Lung (tissue), 12 donors: Measurements from ENCODE around the gene ERC2. TPM values are rescaled to one million over a fixed set of nuclear protein-coding genes. Genes with fewer than 3 reads are reported as not detected.

Source experiments
- ATAC-seq: fragments of 200-7000 bp; cut with Tn5 transposase; one replicate; pipeline ENCODE4 v1.9.1; 2020; ENCODE audit warnings: moderate number of reproducible peaks; ENCODE audit not compliant: insufficient read depth, low FRiP score
- DNase-seq, 3 donors: peaks; one replicate each; pipeline ENCODE4 v3.0.0-alpha.2; 2013 to 2017
- H3K27ac ChIP-seq, 2 donors: one replicate each; pipeline ENCODE4 v1.5.1; 2013; ENCODE audit warnings: mild to moderate bottlenecking in 2 of 2, moderate library complexity in 2 of 2, control low read depth in 1 of 2, inconsistent platforms in 1 of 2, low read depth in 1 of 2, low read length in 1 of 2
- H3K27me3 ChIP-seq, 3 donors: one replicate each; pipeline ENCODE4 v1.5.1; 2013; ENCODE audit warnings: low read length in 2 of 3; ENCODE audit not compliant: control insufficient read depth in 3 of 3, insufficient read depth in 3 of 3
- H3K36me3 ChIP-seq, 4 donors: one replicate each; pipeline ENCODE4 v1.5.1; 2013; ENCODE audit warnings: low read length in 4 of 4, mild to moderate bottlenecking in 1 of 4, moderate library complexity in 1 of 4; ENCODE audit not compliant: control insufficient read depth in 4 of 4, insufficient read depth in 4 of 4
- H3K4me1 ChIP-seq, 5 donors: one replicate each; pipeline ENCODE4 v1.5.1; 2013; ENCODE audit warnings: low read length in 5 of 5, mild to moderate bottlenecking in 2 of 5, moderate library complexity in 1 of 5; ENCODE audit not compliant: control insufficient read depth in 5 of 5, insufficient read depth in 5 of 5
- H3K4me3 ChIP-seq: one replicate; pipeline ENCODE4 v1.5.1; 2013; ENCODE audit warnings: mild to moderate bottlenecking, control low read depth, moderate library complexity
- H3K9ac ChIP-seq, 2 donors: one replicate each; pipeline ENCODE4 v1.5.1; 2013; ENCODE audit warnings: low read length in 2 of 2, control low read depth in 1 of 2; ENCODE audit not compliant: insufficient read depth in 1 of 2
- H3K9me3 ChIP-seq, 4 donors: one replicate each; pipeline ENCODE4 v1.5.1; 2013; ENCODE audit warnings: low read length in 3 of 4, mild to moderate bottlenecking in 1 of 4, moderate library complexity in 1 of 4; ENCODE audit not compliant: control insufficient read depth in 4 of 4, insufficient read depth in 3 of 4
- WGBS, 2 donors: extraction: QIAGEN DNeasy Blood & Tissue Kit; methylation state at CpG; one replicate each; pipeline ENCODE4 v1.1.7; 2013; 5-methylcytosine and 5-hydroxymethylcytosine counted together
- polyA plus RNA-seq, 2 donors: library from polyadenylated mRNA; stranded (reverse); fragments of 200-250 nt; gene quantifications; one replicate each; pipeline ENCODE4 v1.2.1, GENCODE V29; 2013
- total RNA-seq, 2 donors: library from RNA; depleted of rRNA in 1 of 2; stranded (reverse); fragments of >200 nt in 1 of 2; gene quantifications; one replicate each; pipeline ENCODE4 v1.2.1, GENCODE V29; 2014 to 2021
- TF ChIP-seq, protein P1 (sequence below): IDR thresholded peaks from 2 replicates; pipeline ENCODE4 v1.5.1; 2012; ENCODE audit warnings: mild to moderate bottlenecking; ENCODE audit errors: control extremely low read depth, extremely low read depth
- donor health status: control.
- donor health status: control.
- donor health status: Bipolar disorder and iron deficiency.
- donor health status: healthy.
- donor health status: DM: yes; HTN: yes; CAD: no.

Gene ERC2
- total and polyA plus RNA-seq, 4 donors: 0.20 to 3.5 (median 0.97) TPM

DNA sequence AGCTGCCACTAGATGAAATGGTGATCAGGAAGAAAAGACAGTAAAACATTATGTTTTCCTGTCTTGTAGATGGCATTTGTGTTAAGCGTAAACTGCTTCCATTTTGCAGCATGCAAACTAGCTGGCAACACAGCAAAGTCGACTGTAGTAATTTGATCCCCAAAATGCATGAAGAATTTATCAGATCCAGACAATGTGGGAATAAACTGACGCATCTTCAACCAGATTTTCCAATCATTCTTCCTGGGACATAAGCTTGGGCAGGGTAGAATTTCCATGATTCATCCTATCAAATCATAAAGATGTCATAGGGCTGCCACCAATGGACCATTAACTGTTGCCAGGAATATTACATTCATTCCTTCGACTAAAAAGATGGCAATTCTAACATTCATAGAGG, 260.3 kb downstream of the ERC2 start:
- WGBS, 2 donors: 86% methylated on average over 4 of the region's 4 CpGs
- Histone ChIP-seq H3K9me3 (peaks cover 0 to 3% (median under 1%) of the 10 kb centered on the region in 4 donors), H3K9ac (no peak overlapping the region), H3K4me1 (no peaks in the 10 kb centered on the region), H3K4me3 (no peak overlapping the region), H3K27me3 (no peaks in the 10 kb centered on the region), H3K36me3 (no peaks in the 10 kb centered on the region), H3K27ac (no peak overlapping the region)
- TF ChIP-seq, protein P1, sequence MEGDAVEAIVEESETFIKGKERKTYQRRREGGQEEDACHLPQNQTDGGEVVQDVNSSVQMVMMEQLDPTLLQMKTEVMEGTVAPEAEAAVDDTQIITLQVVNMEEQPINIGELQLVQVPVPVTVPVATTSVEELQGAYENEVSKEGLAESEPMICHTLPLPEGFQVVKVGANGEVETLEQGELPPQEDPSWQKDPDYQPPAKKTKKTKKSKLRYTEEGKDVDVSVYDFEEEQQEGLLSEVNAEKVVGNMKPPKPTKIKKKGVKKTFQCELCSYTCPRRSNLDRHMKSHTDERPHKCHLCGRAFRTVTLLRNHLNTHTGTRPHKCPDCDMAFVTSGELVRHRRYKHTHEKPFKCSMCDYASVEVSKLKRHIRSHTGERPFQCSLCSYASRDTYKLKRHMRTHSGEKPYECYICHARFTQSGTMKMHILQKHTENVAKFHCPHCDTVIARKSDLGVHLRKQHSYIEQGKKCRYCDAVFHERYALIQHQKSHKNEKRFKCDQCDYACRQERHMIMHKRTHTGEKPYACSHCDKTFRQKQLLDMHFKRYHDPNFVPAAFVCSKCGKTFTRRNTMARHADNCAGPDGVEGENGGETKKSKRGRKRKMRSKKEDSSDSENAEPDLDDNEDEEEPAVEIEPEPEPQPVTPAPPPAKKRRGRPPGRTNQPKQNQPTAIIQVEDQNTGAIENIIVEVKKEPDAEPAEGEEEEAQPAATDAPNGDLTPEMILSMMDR: no peak
- DNase-seq: no peak
- ATAC-seq: no peak

DNA sequence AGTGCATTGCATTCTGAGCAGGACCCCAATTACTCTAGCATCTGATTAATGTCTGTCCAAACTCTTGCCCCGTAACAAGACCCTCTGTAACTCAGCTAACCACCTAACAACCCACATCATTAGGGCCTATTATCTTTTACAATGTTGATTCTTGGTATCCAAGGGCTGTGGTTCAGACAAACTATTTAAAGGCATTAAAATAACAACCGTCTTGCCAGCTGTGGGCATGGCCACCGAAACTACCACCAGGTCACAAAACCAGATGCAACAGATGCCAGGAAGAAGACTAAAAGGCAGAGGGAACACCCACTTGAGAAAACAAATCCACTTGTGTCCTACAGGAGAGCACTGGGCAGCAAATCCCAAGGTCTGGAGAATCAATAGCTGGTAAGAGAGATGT, 262.9 kb downstream of the ERC2 start:
- WGBS, 2 donors: 89 to 90% methylated on average over 3 of the region's 3 CpGs
- DNase-seq: no peak
- TF ChIP-seq, protein P1: no peak

GRCh38 chr3:56202997-56203396, 265.3 kb downstream of the ERC2 start:
- WGBS, 2 donors: 73 to 82% methylated on average over 4 of the region's 4 CpGs

More for the DNA sequence above, 262.9 kb downstream of the ERC2 start:
- no peak overlapping the region for H3K27ac ChIP-seq
- H3K9ac ChIP-seq: no peak overlapping the region
- H3K4me3 ChIP-seq: no peak overlapping the region
- H3K9me3 ChIP-seq: no peaks in the 10 kb centered on the region
- no peak for ATAC-seq
- H3K4me1 ChIP-seq: peaks cover 0 to 9% (median 0%) of the 10 kb centered on the region in 5 donors
- no peaks in the 10 kb centered on the region for H3K27me3 ChIP-seq
- H3K36me3 ChIP-seq: no peaks in the 10 kb centered on the region

GRCh38 chr3:56201407-56201806, 266.9 kb downstream of the ERC2 start:
- H3K4me3 ChIP-seq: no peak overlapping the region
- H3K9me3 ChIP-seq: no peaks in the 10 kb centered on the region
- ATAC-seq (no peak), DNase-seq (peak in 1 of 3 donors; percentile 62)
- no peaks in the 10 kb centered on the region for H3K36me3 ChIP-seq
- TF ChIP-seq, protein P1: no peak
- no peak overlapping the region for H3K9ac ChIP-seq
- WGBS, 2 donors: 47 to 53% methylated on average over 1 of the region's 1 CpG
- H3K27ac ChIP-seq: no peak overlapping the region
- H3K4me1 ChIP-seq: peaks cover 0 to 16% (median 0%) of the 10 kb centered on the region in 5 donors
- H3K27me3 ChIP-seq: no peaks in the 10 kb centered on the region

More at GRCh38 chr3:56202997-56203396, 265.3 kb downstream of the ERC2 start:
- DNase-seq (no peak), ATAC-seq (no peak)
- no peak overlapping the region for H3K27ac ChIP-seq
- H3K4me1 ChIP-seq: peaks cover 0 to 9% (median 0%) of the 10 kb centered on the region in 5 donors
- H3K36me3 ChIP-seq: no peaks in the 10 kb centered on the region
- TF ChIP-seq, protein P1: no peak
- H3K27me3 ChIP-seq: no peaks in the 10 kb centered on the region
- no peak overlapping the region for H3K4me3 ChIP-seq
- H3K9me3 ChIP-seq: no peaks in the 10 kb centered on the region
- H3K9ac ChIP-seq: no peak overlapping the region
